Psoas muscle (tissue), 8 donors: ENCODE data around the gene FSTL4. TPM values are rescaled to one million over a fixed set of nuclear protein-coding genes. Genes with fewer than 3 reads are reported as not detected.
"Not testable (repeated sequence)": the region's sequence is repeated elsewhere in the genome, so short reads cannot be mapped to it uniquely, and the experiment has no call there.

Experiments
- ATAC-seq, 4 donors: fragments of 200-7000 bp; cut with Tn5 transposase; one replicate each; pipeline ENCODE4 v1.9.1; 2020; ENCODE audit warnings: moderate library complexity in 3 of 4, mild to moderate bottlenecking in 2 of 4
- DNase-seq, 2 donors: peaks; one replicate each; pipeline ENCODE4 v3.0.0-alpha.2; 2020
- H3K27ac ChIP-seq: fragments of 200-600 bp; one replicate; pipeline ENCODE4 v1.8.0; 2022
- H3K27me3 ChIP-seq, 3 donors: fragments of 200-600 bp in 1 of 3; one replicate each; pipeline versions ENCODE4 v1.6.1 to v1.8.0; 2013 to 2022; ENCODE audit warnings: low read length in 2 of 3, mild to moderate bottlenecking in 2 of 3, moderate library complexity in 1 of 3; ENCODE audit not compliant: insufficient read depth in 3 of 3
- H3K36me3 ChIP-seq, 2 donors: fragments of 200-600 bp in 1 of 2; one replicate each; pipeline versions ENCODE4 v1.6.1 to v1.8.0; 2013 to 2022; ENCODE audit warnings: low read depth in 1 of 2, mild to moderate bottlenecking in 1 of 2, moderate library complexity in 1 of 2; ENCODE audit not compliant: insufficient read depth in 1 of 2
- H3K4me1 ChIP-seq: fragments of 200-600 bp; one replicate; pipeline ENCODE4 v1.8.0; 2022
- H3K4me3 ChIP-seq: fragments of 200-600 bp; one replicate; pipeline ENCODE4 v1.8.0; 2022; ENCODE audit warnings: mild to moderate bottlenecking
- H3K9me3 ChIP-seq: fragments of 200-600 bp; one replicate; pipeline ENCODE4 v1.8.0; 2022
- CTCF ChIP-seq: fragments of 200-600 bp; IDR thresholded peaks from one replicate; pipeline ENCODE4 v1.8.0; 2022; ENCODE audit warnings: antibody characterized with exemption
- WGBS, 3 donors: extraction: QIAGEN DNeasy Blood & Tissue Kit; methylation state at CpG; one replicate each; pipeline versions ENCODE4 v1.1.6 to v1.1.7; 2013; 5-methylcytosine and 5-hydroxymethylcytosine counted together
- intact Hi-C, 2 donors: fragments of 100-400 bp; cut with DNase I; formaldehyde crosslinking; loops; one replicate each; pipeline versions ENCODE4 v1.11.0 to v1.14.2; 2022
- polyA plus RNA-seq, 3 donors: library from polyadenylated mRNA; stranded (reverse); fragments of 200-250 nt; gene quantifications; one replicate each; pipeline ENCODE4 v1.2.3, GENCODE V29; 2013
- total RNA-seq, 4 donors: library from RNA; stranded (reverse); fragmentation: NEBNext Ultra II Directional in 2 of 4; extraction: Animal tissue kit (Norgen Biotek cat#: 25700) in 2 of 4; gene quantifications; one replicate each; pipeline versions ENCODE4 v1.2.1 to v1.2.4, GENCODE V29; 2021 to 2023
- donor health status: healthy with polysubstance abuse.
- donor health status: DM: no; HTN: no; CAD: no; lungs with moderate emphysema.
- donor health status: Bipolar disorder and iron deficiency.
- donor health status: healthy.
- donor health status: DM: yes; HTN: yes; CAD: no.
- donor health status: DM: no; HTN: no; CAD: no.
- donor health status: DM: no; HTN: no; CAD: no.
- donor health status: DM: yes; HTN: yes; CAD: no.

FSTL4 gene
- total and polyA plus RNA-seq, 7 donors: 0.07 to 0.81 (median 0.24) TPM

GRCh38 chr5:133397348-133397747 lies 215.0 kb downstream of the FSTL4 start:
- intact Hi-C loops: no loop called here
- H3K36me3 ChIP-seq: no peaks in the 10 kb centered on the region
- 68 to 77% (median 73%) methylated on average over 2 of the region's 2 CpGs for WGBS, 3 donors
- H3K27me3 ChIP-seq: no peaks in the 10 kb centered on the region
- TF ChIP-seq CTCF: no peak
- ATAC-seq (no peak), DNase-seq (no peak)
- H3K4me1 ChIP-seq: no peaks in the 10 kb centered on the region
- no peak overlapping the region for H3K4me3 ChIP-seq
- H3K9me3 ChIP-seq: no peaks in the 10 kb centered on the region
- no peak overlapping the region for H3K27ac ChIP-seq

GRCh38 chr5:133396814-133397213 lies 215.5 kb downstream of the FSTL4 start:
- H3K27me3 ChIP-seq: no peaks in the 10 kb centered on the region
- no peaks in the 10 kb centered on the region for H3K9me3 ChIP-seq
- H3K27ac ChIP-seq: no peak overlapping the region
- intact Hi-C loops: no loop called here
- DNase-seq (no peak), ATAC-seq (no peak)
- no peaks in the 10 kb centered on the region for H3K4me1 ChIP-seq
- H3K36me3 ChIP-seq: no peaks in the 10 kb centered on the region
- no peak overlapping the region for H3K4me3 ChIP-seq
- TF ChIP-seq CTCF: no peak
- WGBS, 3 donors: 47 to 51% (median 48%) methylated on average over 7 of the region's 7 CpGs

GRCh38 chr5:133396187-133396741 lies 216.1 kb downstream of the FSTL4 start:
- TF ChIP-seq CTCF: no peak
- DNase-seq: no peak
- H3K4me3 ChIP-seq: no peak overlapping the region
- no peaks in the 10 kb centered on the region for H3K9me3 ChIP-seq
- H3K27me3 ChIP-seq: no peaks in the 10 kb centered on the region
- intact Hi-C loops: no loop called here
- 63 to 70% (median 68%) methylated on average over 6 of the region's 6 CpGs for WGBS, 3 donors
- no peaks in the 10 kb centered on the region for H3K36me3 ChIP-seq
- H3K4me1 ChIP-seq: no peaks in the 10 kb centered on the region
- ATAC-seq: no peak
- H3K27ac ChIP-seq: no peak overlapping the region

- ATAC-seq, H3K9me3 ChIP-seq, H3K4me1 ChIP-seq, DNase-seq, H3K4me3 ChIP-seq, H3K27me3 ChIP-seq, H3K27ac ChIP-seq, H3K36me3 ChIP-seq, intact Hi-C loops: not testable (repeated sequence)
- 94 to 99% (median 96%) methylated on average over 21 of the region's 21 CpGs for WGBS, 3 donors
Measured at GRCh38 chr5:133395207-133395606, 217.1 kb downstream of the FSTL4 start.

- H3K27me3 ChIP-seq, H3K27ac ChIP-seq, intact Hi-C loops, H3K4me1 ChIP-seq, DNase-seq, ATAC-seq, H3K9me3 ChIP-seq, H3K4me3 ChIP-seq, H3K36me3 ChIP-seq: not testable (repeated sequence)
- WGBS, 3 donors: 93 to 95% (median 95%) methylated on average over 17 to 22 of the region's 22 CpGs
Measured at GRCh38 chr5:133394477-133394817, 217.9 kb downstream of the FSTL4 start.
